K562 (cell line): ENCODE results near the gene UGT3A2. TPM values are rescaled to one million over a fixed set of nuclear protein-coding genes. Genes with fewer than 3 reads are reported as not detected.

Experiments used
- ATAC-seq: fragments of 200-7000 bp; cut with Tn5 transposase; 3 replicates; pipeline ENCODE4 v1.9.1; 2020; ENCODE audit warnings: moderate library complexity
- BruUV-seq: library from RNA; stranded (reverse); fragments of 400-500 nt; replicated peaks from 2 replicates; lab custom pipeline; 2021; lab: Mats Ljungman, UMichigan
- CTCF ChIA-PET: fragments of 300-600 bp; formaldehyde crosslinking; extraction: SDS; loops from one replicate; lab custom pipeline; 2021; ENCODE audit warnings: low intra/inter-chr PET ratio; lab: Yijun Ruan, JAX
- POLR2A ChIA-PET: fragments of 300-600, 350-650 bp; sonication (Branson Sonifier 250); formaldehyde crosslinking; extraction: SDS; loops from one replicate; lab custom pipeline; 2021; ENCODE audit warnings: antibody characterized with exemption, inconsistent platforms; lab: Yijun Ruan, JAX
- DNase-seq, 4 experiments: peaks; one replicate each; pipeline versions ENCODE4 v3.0.0 to v3.0.0-alpha.2; 2011 to 2018; ENCODE audit warnings: low spot score in 3 of 4, mixed read lengths in 3 of 4; ENCODE audit errors: extremely low read depth in 1 of 4
- FAIRE-seq: peaks from 2 replicates; lab custom pipeline; 2011; peaks lifted over from hg19 to GRCh38; lab: Jason Lieb, UNC
- H2AFZ ChIP-seq: 2 replicates; pipeline ENCODE4 v1.6.0; 2011; ENCODE audit warnings: low read depth, low read length, control low read depth, inconsistent platforms
- H3K27ac ChIP-seq: fragments of 200-600 bp; 3 replicates; pipeline ENCODE4 v1.8.0; 2011; ENCODE audit warnings: low read depth, mild to moderate bottlenecking, control low read depth, inconsistent platforms, low read length, moderate library complexity, mixed read lengths; ENCODE audit errors: extremely low read depth
- H3K27me3 ChIP-seq, 2 experiments: fragments of 300-600 bp in 1 of 2; 2 replicates in 1 of 2; 3 replicates in 1 of 2; pipeline versions ENCODE4 v1.6.0 to v1.8.0; 2011; ENCODE audit warnings: inconsistent platforms in 2 of 2, low read length in 2 of 2, mild to moderate bottlenecking in 1 of 2, mixed read lengths in 1 of 2, moderate library complexity in 1 of 2; ENCODE audit not compliant: control insufficient read depth in 2 of 2, insufficient read depth in 2 of 2
- H3K36me3 ChIP-seq: fragments of 300-600 bp; 3 replicates; pipeline ENCODE4 v1.8.0; 2011; ENCODE audit warnings: mild to moderate bottlenecking, low read length, inconsistent platforms; ENCODE audit not compliant: control insufficient read depth, insufficient read depth
- H3K4me1 ChIP-seq, 2 experiments: fragments of 200-600 bp in 1 of 2; replicated peaks in 1 of 2; 2 replicates in 1 of 2; 3 replicates in 1 of 2; pipeline versions ENCODE4 v1.5.1 to v1.8.0; 2011; ENCODE audit warnings: inconsistent platforms in 2 of 2, low read length in 2 of 2, mild to moderate bottlenecking in 1 of 2, mixed read lengths in 1 of 2, moderate library complexity in 1 of 2; ENCODE audit not compliant: control insufficient read depth in 2 of 2, insufficient read depth in 2 of 2
- H3K4me2 ChIP-seq: 2 replicates; pipeline ENCODE4 v1.6.1; 2011; ENCODE audit warnings: low read length, control low read depth, inconsistent platforms, mixed read lengths; ENCODE audit not compliant: insufficient read depth
- H3K4me3 ChIP-seq: fragments of 200-600 bp; sonication (generic), shearing (Covaris generic); 2 replicates; pipeline ENCODE4 v1.5.1; 2016; ENCODE audit warnings: control low read depth, inconsistent platforms
- H3K79me2 ChIP-seq: fragments of 200-600 bp; 3 replicates; pipeline ENCODE4 v1.8.0; 2011; ENCODE audit warnings: low read length, inconsistent platforms; ENCODE audit not compliant: control insufficient read depth, insufficient read depth
- H3K9ac ChIP-seq, 2 experiments: 2 replicates each; pipeline versions ENCODE4 v1.6.0 to v1.6.1; 2011; ENCODE audit warnings: low read depth in 2 of 2, low read length in 2 of 2, control low read depth in 1 of 2, inconsistent platforms in 1 of 2, mild to moderate bottlenecking in 1 of 2, mixed read lengths in 1 of 2; ENCODE audit not compliant: insufficient read depth in 1 of 2
- H3K9me1 ChIP-seq: one replicate; pipeline ENCODE4 v1.6.0; 2011; ENCODE audit warnings: inconsistent platforms, mild to moderate bottlenecking, low read length, moderate library complexity; ENCODE audit not compliant: control insufficient read depth, insufficient read depth
- H3K9me3 ChIP-seq: replicated peaks from 2 replicates; pipeline ENCODE4 v1.5.1; 2011; ENCODE audit warnings: low read depth, low read length, inconsistent platforms; ENCODE audit not compliant: control insufficient read depth, insufficient read depth
- H4K20me1 ChIP-seq: replicated peaks from 2 replicates; pipeline ENCODE4 v1.6.1; 2011; ENCODE audit warnings: low read length, inconsistent platforms, mixed read lengths; ENCODE audit not compliant: control insufficient read depth, insufficient read depth
- EHMT2 ChIP-seq: fragments of 450-650 bp; IDR thresholded peaks from 2 replicates; pipeline ENCODE4 v1.6.1; 2018; ENCODE audit warnings: antibody characterized with exemption
- PTBP1 ChIP-seq: fragments of 200-400 bp; formaldehyde crosslinking; IDR thresholded peaks from 2 replicates; pipeline ENCODE4 v1.6.1; 2017; ENCODE audit warnings: low read depth, low read length
- ZNF197 ChIP-seq: fragments of 200-800 bp; sonication (Bioruptor generic); IDR thresholded peaks from 2 replicates; pipeline ENCODE4 v1.6.1; 2016; ENCODE audit warnings: low read depth, missing genetic modification characterization, missing compliant biosample characterization
- ZNF695 ChIP-seq: fragments of 450-650 bp; formaldehyde crosslinking; IDR thresholded peaks from 2 replicates; pipeline ENCODE4 v1.4.0; 2020; ENCODE audit warnings: mild to moderate bottlenecking, moderate library complexity
- WGBS: fragments of 100-300 bp; shearing (Covaris generic); methylation state at CpG from one replicate; pipeline ENCODE4 v1.1.6; 2016; ENCODE audit warnings: low coverage, mixed read lengths; ENCODE audit not compliant: insufficient coverage; ENCODE audit errors: missing lambda C conversion rate; 5-methylcytosine and 5-hydroxymethylcytosine counted together
- in situ Hi-C: fragments of 300-500 bp; cut with MboI; formaldehyde crosslinking; loops from 4 replicates; pipeline ENCODE4 v1.15.0; 2018; ENCODE audit warnings: inconsistent platforms, mixed read lengths
- intact Hi-C: fragments of 100-400 bp; cut with micrococcal nuclease; formaldehyde crosslinking; loops from 2 replicates; pipeline ENCODE4 v1.14.2; 2022
- polyA plus RNA-seq, 8 experiments: library from polyadenylated mRNA; depleted of rRNA in 4 of 8; stranded (reverse) in 5 of 8; unstranded in 3 of 8; fragments of >200 nt; fragmentation: Nextera tagmentation in 2 of 8; fragmentation: Illumina TruSeq in 1 of 8; extraction: Ambion mirVana in 2 of 8; extraction: Trizol in 1 of 8; gene quantifications; 2 replicates each; pipeline versions ENCODE4 v1.2.1 to v1.2.3, GENCODE V29; 2011 to 2014; ENCODE audit warnings: inconsistent platforms in 1 of 8, missing spikeins in 1 of 8
- total RNA-seq, 7 experiments: library from RNA; depleted of rRNA in 6 of 7; stranded (reverse); fragments of >200 nt in 6 of 7; fragmentation: Illumina TruSeq in 2 of 7; extraction: Trizol in 2 of 7; gene quantifications; 2 replicates each; pipeline versions ENCODE4 v1.2.1 to v1.2.3, GENCODE V29; 2011 to 2021; ENCODE audit warnings: low replicate concordance in 1 of 7
- TF ChIP-seq, protein P1 (sequence below): sonication (generic); formaldehyde crosslinking; IDR thresholded peaks from 2 replicates; pipeline ENCODE4 v1.8.1; 2023; ENCODE audit warnings: mild to moderate bottlenecking, missing genetic modification reagents
- TF ChIP-seq, protein P2 (sequence below): fragments of 450-650 bp; conservative IDR thresholded peaks from 2 replicates; pipeline ENCODE4 v1.6.1; 2016; ENCODE audit warnings: missing genetic modification characterization, low read depth, mild to moderate bottlenecking, missing compliant biosample characterization, moderate library complexity

UGT3A2 gene
- total and polyA plus RNA-seq, 9 of the 15 experiments (the other 6 are each of a cell fraction or from before 2014, with no cell fraction given) = not detected

- no peak; the same call in 2 of the 3 replicates for ATAC-seq
- no TSS peak for BruUV-seq
- Histone ChIP-seq H3K27me3 (peaks cover 5 to 13% of the 10 kb centered on the region in 2 experiments; a peak in 4 of 5 replicates), H3K9me3 (no peaks in the 10 kb centered on the region), H3K79me2 (no peaks in the 10 kb centered on the region), H3K27ac (no peak within 1 kb of the TSS), H3K4me1 (no peaks in the 10 kb centered on the region), H2AFZ (no peak within 1 kb of the TSS), H3K36me3 (no peaks in the 10 kb centered on the region), H3K4me3 (no peak within 1 kb of the TSS), H3K9ac (no peak within 1 kb of the TSS), H4K20me1 (no peaks in the 10 kb centered on the region), H3K9me1 (no peaks in the 10 kb centered on the region), H3K4me2 (no peak within 1 kb of the TSS)
- DNase-seq = no peak
- ChIA-PET POLR2A (no interaction called here), CTCF (interaction anchor here (0.6 kb wide), 1 partner anchor 103 kb away, joined by 5 read pairs; no protein-coding TSS in a partner anchor)
- no peak for TF ChIP-seq ZNF197 (CRISPR knock-in tag)
- TF ChIP-seq PTBP1 = no peak
- TF ChIP-seq, protein P1, sequence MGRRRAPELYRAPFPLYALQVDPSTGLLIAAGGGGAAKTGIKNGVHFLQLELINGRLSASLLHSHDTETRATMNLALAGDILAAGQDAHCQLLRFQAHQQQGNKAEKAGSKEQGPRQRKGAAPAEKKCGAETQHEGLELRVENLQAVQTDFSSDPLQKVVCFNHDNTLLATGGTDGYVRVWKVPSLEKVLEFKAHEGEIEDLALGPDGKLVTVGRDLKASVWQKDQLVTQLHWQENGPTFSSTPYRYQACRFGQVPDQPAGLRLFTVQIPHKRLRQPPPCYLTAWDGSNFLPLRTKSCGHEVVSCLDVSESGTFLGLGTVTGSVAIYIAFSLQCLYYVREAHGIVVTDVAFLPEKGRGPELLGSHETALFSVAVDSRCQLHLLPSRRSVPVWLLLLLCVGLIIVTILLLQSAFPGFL (CRISPR knock-in tag) = no peak
- no peak for TF ChIP-seq ZNF695 (CRISPR knock-in tag)
- TF ChIP-seq EHMT2 = no peak
- TF ChIP-seq, protein P2, sequence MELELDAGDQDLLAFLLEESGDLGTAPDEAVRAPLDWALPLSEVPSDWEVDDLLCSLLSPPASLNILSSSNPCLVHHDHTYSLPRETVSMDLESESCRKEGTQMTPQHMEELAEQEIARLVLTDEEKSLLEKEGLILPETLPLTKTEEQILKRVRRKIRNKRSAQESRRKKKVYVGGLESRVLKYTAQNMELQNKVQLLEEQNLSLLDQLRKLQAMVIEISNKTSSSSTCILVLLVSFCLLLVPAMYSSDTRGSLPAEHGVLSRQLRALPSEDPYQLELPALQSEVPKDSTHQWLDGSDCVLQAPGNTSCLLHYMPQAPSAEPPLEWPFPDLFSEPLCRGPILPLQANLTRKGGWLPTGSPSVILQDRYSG (tag) = no peak
- 2% methylated on average over 25 of the region's 25 CpGs for WGBS
- in situ Hi-C loops = no loop called here
- intact Hi-C loops = no loop called here
- FAIRE-seq = no peak
These were observed 75.6 kb downstream of the UGT3A2 start, which contains the start of gene UGT3A1 for GRCh38 chr5:35990941-35991611. TSS of gene UGT3A1 (minus strand) at chr5:35991390. CDS start at chr5:35991240, 150 bp downstream.
